ENCODE data around the gene GABARAP.

The GABARAP gene

GRCh38 chr17:7221278-7222092, 20.8 kb downstream of the GABARAP start:
- no peak for DNase-seq

- no peak for DNase-seq
These were observed 21.5 kb downstream of the GABARAP start for GRCh38 chr17:7220593-7221277.

DNA sequence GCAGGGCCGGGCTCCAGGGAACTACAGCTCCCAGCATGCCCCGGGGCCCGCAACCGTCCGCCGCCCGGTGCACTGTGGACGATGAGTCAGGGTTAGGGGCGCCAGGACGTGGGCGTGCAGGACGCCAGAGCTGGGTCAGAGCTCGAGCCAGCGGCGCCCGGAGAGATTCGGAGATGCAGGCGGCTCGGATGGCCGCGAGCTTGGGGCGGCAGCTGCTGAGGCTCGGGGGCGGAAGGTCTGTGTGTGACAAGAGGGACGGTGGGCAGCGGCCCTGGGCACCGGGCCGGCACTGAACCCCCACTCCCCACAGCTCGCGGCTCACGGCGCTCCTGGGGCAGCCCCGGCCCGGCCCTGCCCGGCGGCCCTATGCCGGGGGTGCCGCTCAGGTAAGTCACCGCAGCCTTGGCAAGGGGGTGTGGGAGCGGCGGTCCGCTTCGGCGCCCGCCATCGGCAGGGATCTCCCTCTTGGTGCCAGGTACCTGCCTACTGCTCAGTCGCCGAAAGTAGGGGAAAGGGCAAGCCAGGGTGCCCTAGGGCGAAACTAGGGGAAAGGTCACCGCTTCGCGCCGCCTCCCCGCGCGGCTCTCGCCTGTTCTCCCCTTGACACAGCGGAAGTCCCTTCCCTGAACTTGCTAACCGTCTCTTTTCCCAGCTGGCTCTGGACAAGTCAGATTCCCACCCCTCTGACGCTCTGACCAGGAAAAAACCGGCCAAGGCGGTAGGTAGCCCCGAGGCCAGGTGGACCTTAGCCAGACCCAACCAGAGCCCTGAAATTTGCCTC, 22.2 kb downstream of the GABARAP start, which contains the start of the genes ACADVL and DLG4:
ACADVL (plus strand) TSS at position 127 of the 781 bp plus-strand sequence; CDS start at position 174, 47 bp downstream.
DLG4 (minus strand) TSS at position 25 of the 781 bp plus-strand sequence.
- DNase-seq = no peak

DNA sequence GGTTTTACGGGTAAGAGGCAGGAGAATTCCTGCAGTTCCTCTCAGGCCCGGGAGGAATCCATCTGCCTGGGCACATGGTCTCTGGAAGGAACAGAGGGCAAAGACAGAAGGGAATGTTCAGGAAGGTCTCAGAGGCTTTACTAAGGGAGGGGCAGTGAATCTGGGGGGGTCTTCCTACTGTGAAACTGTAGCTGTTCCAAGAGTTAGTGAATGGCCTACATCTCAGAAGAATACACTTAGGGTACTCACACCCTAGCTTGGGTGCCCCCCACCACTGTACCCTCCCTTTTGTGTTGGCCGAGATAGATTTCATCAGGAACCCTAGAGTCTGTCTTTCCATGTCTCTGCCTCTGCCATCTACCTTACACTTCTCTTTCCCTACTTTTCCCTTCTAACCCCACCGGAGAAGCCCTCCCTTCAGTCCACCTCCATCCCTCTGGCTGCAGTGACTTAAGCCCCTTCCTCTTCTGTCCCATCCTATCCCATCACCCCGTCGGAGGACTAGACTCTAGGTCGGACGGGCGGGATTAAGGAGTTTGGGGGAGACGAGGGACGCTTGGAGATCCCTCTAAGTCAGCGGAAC, 22.9 kb downstream of the GABARAP start:
- no peak for DNase-seq

DNA sequence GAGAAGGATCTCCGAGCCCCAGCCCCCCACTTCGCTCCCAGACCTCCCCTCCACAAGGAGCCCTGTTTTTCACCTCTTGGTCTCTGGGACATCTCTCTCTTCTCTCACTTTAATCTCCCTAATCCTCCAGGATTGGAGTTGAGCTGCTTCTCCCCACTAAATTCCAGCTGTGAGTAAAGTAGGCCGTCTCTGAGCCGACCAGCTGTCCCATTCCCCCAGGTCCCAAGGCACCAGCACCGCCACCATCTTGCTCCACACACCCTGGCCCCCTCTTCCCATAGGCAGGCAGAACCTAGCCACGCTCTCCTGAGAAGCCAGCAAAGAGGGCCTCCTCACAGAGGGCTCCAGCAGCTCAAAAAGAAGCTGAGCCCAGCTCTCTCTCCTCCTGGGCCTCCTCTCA, 23.5 kb downstream of the GABARAP start:
- no peak for DNase-seq

DNA sequence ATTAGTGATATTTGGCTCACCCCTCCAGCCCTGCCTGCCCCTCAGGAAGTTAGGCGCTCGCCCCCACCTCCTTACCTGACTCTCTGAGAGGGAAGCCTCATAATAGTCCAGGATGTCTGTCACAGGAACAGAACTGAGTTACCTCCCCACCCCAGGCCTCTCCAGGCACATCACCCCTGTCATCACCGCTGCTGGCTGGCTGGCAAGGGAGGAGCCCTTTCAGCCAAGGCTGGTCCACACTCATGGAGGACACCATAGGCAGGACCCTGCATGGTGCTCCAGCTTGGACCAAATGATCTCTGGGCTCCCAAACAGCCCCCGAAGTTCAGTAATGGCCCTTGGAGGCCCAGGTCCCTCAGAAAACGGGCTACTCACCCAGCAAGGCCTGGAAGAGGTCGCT, 24.1 kb downstream of the GABARAP start:
- no peak for DNase-seq

DNA sequence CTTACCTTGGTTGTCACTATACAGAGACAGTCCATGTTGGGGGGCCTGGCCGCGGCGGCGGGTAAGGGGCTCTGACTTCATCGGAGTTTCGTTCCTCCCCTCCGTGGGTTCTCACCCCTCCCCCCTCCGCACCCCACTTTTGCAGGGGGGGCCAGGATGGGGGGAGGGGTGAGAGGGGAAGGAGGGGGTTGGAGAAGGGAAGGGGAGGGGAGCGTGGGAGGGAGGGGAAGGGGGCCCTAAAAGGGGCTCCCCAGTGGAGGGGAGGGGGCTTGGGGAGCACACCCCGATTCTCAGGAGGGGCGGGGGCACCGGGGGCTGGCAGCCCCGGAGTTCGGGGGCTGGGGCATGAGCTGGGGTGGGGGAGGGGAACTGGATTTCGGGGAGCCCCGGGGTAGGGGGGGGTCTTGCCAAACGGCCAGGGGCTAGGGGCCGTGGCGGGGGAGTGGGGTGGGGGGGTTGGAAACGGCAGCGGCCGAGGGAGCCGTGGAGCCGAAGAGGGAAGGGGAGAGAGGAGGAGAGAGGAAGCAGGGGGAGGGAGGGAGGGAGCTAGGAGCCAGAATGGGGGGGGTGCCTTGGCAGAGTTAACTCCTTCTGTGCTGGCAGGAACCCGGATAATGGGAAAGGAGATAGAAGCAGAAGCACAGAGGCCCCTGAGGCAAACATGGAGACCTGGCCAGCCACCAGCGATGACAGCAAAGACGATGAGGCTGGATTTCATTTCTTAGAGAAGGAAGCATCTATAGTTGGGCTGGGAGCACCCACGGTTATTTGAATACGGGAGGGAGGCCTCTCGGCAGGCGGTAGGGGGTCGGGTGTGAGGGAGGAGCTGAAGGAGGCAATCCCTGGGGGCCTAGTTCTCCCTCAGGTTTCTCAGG, 24.9 kb downstream of the GABARAP start:
- DNase-seq = no peak

DNA sequence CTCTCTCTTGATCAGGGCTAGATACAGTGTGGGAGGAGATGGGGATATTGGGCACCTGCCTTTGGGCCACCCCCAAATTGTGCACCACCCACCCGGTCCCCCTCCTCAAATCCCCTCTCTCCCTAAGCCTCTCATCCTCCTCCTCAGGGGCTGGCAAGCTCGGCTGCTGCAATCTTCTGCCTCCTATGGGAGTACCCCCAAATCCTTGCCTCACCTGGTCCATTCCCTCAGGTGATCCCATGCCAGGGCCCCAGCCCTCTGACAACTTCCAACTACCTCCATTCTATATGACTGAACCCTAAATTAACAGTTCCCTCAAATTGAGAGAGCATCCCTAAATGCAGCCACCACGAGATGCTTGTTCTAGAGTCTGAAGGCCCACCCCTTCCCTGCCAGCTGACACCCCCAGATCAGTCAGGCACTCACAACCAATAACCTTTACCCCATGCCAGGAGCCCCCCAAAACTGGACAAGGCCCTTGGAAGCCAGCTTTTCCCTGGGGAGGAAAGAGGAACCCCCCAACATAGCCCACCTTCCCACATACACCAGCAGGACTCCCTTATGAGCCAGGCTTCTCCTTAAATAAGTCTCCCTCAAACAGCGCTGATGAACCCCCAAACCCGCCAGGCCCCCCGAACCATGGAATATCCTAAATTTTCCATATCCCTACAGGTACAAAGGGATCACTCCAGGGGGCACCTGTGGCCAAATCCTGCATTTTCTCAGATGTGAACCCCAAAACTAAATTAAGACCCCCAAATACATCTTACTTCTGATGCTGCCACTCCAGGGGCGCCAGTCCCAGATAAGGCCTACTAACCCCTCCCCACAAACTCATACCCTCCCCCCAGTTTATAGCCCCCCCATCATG, 25.8 kb downstream of the GABARAP start:
- no peak for DNase-seq

DNA sequence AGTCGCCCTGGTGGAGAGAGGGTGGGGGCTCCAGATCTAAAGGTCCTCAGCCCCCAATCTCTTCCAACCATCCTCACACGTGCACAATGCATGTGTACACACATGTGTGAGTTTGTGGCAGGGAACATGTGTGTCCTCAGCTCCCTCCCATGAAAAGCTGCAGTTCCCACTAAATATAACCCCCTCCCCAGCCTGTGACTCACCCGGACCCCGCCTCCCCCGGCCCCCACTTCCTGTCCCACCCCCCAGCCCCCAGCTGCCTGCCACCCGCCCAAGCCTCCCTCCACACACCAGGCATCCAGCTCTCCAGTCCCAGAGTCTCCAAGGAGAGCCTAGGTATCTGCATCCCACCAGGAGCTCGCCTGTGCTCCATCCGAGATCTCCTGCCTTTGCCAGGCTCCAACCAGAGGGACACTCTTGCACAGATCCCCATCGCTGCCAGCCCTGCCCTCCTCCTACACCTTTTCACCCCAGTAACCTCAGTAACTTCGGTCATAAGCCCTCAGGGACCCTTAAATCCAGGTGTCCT, 26.5 kb downstream of the GABARAP start:
- no peak for DNase-seq

DNA sequence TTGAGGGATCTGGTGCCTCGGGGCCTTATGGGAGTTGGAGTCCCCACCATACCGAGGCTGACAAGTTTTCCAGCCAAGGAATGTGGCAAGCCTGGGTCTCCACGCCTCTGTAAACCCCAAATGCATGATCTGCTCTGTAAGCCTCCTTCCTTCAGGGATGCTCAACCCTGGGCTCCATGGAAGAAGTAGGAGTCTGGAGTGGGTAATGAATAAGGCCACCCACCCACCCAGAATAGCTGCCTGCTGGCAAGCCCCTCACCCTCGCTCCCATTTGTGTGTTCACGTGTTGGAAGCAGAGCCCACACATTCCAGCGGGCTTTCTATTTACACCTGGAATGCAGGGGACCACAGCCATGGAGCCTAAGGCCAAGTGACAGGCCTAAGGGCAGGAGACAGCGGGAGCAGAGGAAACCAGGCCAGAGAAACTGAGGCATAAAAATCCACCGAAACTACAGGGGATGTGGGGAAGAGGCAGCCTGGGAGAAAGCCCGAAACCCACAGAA, 27.1 kb downstream of the GABARAP start:
- no peak for DNase-seq

- DNase-seq = no peak
These were observed 27.7 kb downstream of the GABARAP start for GRCh38 chr17:7214300-7215135.

GRCh38 chr17:7213895-7214299, 28.4 kb downstream of the GABARAP start:
- no peak for DNase-seq

DNA sequence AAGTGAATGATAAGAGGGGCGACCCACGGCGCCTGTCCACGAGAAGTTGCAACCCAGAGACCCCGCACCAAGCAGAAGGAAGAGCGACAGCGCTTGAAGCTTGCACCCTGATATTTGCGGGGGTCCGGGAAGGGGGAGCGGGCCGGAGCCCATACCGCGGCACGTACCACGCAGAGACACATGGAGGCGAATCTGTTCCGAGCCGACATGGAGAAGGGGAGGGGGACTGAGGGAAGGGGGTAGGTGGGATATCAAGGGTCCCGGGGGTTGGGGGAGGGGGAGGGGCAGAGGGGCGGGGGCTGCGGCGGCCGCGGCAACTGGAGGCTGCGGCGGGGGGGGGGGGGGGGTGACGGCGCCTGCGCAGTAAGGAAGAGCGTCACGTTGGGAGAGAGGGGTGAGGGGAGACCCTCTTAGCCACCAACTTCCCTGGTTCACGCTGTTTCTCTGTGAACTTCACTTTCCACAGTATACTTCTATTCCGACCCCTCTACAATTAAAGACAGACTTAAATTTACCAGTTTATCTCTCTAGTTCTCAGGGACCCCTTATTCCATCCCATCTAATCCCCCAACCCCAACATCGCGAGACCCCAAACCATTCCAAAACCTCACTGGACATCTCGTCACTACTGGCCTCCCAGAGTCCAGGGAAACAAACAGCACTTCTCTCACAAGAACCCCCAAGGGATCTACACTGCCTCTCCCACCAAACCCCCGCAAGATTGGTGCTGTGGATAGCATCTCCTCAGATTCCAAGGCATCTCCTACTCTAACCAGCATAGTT, 30.6 kb downstream of the GABARAP start:
- DNase-seq = no peak

- DNase-seq = no peak
These were observed 33.3 kb downstream of the GABARAP start for GRCh38 chr17:7208754-7209460.

- DNase-seq = no peak
These were observed 34.1 kb downstream of the GABARAP start for GRCh38 chr17:7208027-7208571.

DNA sequence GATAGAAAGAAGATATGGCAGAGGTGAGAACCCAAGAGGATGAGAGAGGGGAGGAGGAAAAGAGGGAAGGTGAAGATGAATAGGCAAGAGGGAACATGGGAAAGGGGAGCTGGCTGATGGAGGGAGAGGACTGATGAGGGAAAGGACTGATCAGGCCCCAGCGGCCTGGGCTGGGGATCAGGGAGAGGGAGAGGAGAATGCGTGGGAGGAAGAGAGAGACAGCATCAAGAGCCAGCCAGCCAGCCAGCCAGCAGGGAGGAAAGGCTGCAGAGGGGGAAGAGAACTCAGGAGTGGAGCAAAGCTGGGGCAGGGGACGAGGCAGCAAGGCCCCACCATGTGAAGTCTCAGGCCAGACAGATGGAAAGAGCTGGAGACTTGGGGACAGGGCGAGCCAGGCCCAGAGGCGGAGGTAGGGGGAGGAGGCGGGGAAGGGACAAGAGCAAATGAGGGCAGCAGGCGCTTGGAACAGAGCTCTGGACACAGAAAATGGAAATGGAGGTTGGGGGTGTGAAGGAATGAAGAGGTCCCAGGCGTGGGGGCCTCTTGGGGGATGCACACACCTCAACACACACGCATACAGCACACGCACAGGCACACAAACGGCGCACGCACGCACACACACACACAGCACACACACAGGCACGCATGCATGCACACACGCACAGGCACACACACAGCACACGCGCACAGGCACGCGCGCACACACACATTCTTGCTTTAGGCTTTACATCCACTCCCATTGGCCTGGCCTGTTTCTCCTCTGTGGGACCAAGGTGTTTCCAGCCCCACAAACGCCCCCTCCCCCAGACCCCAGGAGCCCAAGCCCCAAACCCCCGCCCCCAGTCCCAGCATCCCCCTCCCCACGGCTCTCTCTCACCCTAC, 34.9 kb downstream of the GABARAP start:
- no peak for DNase-seq

- DNase-seq = no peak
These were observed 36.7 kb downstream of the GABARAP start for GRCh38 chr17:7205561-7205960.

All from cortex of kidney (tissue), 1 donor.